Activated CD8-positive, alpha-beta memory T cell treated with anti-CD3 and anti-CD28 coated beads, Interleukin-2, amount 50 U/mL, for 24 hours (primary cell): ENCODE data around the gene SNAP47.

ENCODE experiments used
- DNase-seq: peaks from one replicate; pipeline ENCODE4 v3.0.0-alpha.2; 2020; ENCODE audit errors: extremely low read depth

The SNAP47 gene

GRCh38 chr1:227768640-227769039, 33.4 kb downstream of the SNAP47 start:
- no peak for DNase-seq

- no peak for DNase-seq
These were observed 34.1 kb downstream of the SNAP47 start for GRCh38 chr1:227769047-227769935.

- no peak for DNase-seq
These were observed 34.8 kb downstream of the SNAP47 start for GRCh38 chr1:227769936-227770494.

GRCh38 chr1:227770812-227771211, 35.6 kb downstream of the SNAP47 start:
- DNase-seq = no peak

- DNase-seq = no peak
These were observed 36.1 kb downstream of the SNAP47 start for GRCh38 chr1:227771326-227771725.

GRCh38 chr1:227771771-227772170, 36.5 kb downstream of the SNAP47 start:
- no peak for DNase-seq

GRCh38 chr1:227773558-227773957, 38.3 kb downstream of the SNAP47 start:
- no peak for DNase-seq

GRCh38 chr1:227774051-227774731, 39.0 kb downstream of the SNAP47 start:
- DNase-seq = no peak

- DNase-seq = no peak
These were observed 39.8 kb downstream of the SNAP47 start for GRCh38 chr1:227774821-227775661.

- DNase-seq = no peak
These were observed 40.6 kb downstream of the SNAP47 start for GRCh38 chr1:227775841-227776240.

GRCh38 chr1:227776331-227776771, 41.1 kb downstream of the SNAP47 start:
- no peak for DNase-seq

- DNase-seq = no peak
These were observed 41.9 kb downstream of the SNAP47 start for GRCh38 chr1:227777156-227777555.

- no peak for DNase-seq
These were observed 42.4 kb downstream of the SNAP47 start for GRCh38 chr1:227777646-227778045.

GRCh38 chr1:227778401-227778947, 43.2 kb downstream of the SNAP47 start:
- no peak for DNase-seq

GRCh38 chr1:227779021-227779441, 43.8 kb downstream of the SNAP47 start:
- DNase-seq = no peak

- no peak for DNase-seq
These were observed 44.5 kb downstream of the SNAP47 start for GRCh38 chr1:227779685-227780084.

GRCh38 chr1:227780101-227781044, 45.1 kb downstream of the SNAP47 start:
- DNase-seq = no peak

- no peak for DNase-seq
These were observed 46.2 kb downstream of the SNAP47 start for GRCh38 chr1:227781314-227781930.

- DNase-seq = no peak
These were observed 47.0 kb downstream of the SNAP47 start for GRCh38 chr1:227782226-227782625.
